Activated naive CD4-positive, alpha-beta T cell treated with anti-CD3 and anti-CD28 coated beads for 36 hours (primary cell): ENCODE measurements around the gene RAPSN. TPM values are rescaled to one million over a fixed set of nuclear protein-coding genes. Genes with fewer than 3 reads are reported as not detected.

Source experiments
- CTCF ChIA-PET: fragments of 350-600 bp; sonication (Branson Sonifier 250); formaldehyde crosslinking; loops from one replicate; lab custom pipeline; 2021; ENCODE audit warnings: antibody characterized with exemption; lab: Charles Lee
- DNase-seq: peaks from one replicate; pipeline ENCODE4 v3.0.0-alpha.2; 2020
- H3K27ac Mint-ChIP-seq: one replicate; pipeline ENCODE4 v1.8.0; 2021; ENCODE audit warnings: mild to moderate bottlenecking, mixed read lengths
- H3K27me3 Mint-ChIP-seq: one replicate; pipeline ENCODE4 v1.8.0; 2021; ENCODE audit warnings: low read depth, mixed read lengths
- H3K36me3 Mint-ChIP-seq: one replicate; pipeline ENCODE4 v1.8.0; 2021; ENCODE audit warnings: low read depth, mixed read lengths
- H3K4me1 Mint-ChIP-seq: one replicate; pipeline ENCODE4 v1.8.0; 2021; ENCODE audit warnings: low read depth, mixed read lengths
- H3K4me3 Mint-ChIP-seq: one replicate; pipeline ENCODE4 v1.8.0; 2021; ENCODE audit warnings: mild to moderate bottlenecking, moderate library complexity, mixed read lengths
- H3K9me3 Mint-ChIP-seq: one replicate; pipeline ENCODE4 v1.8.0; 2021; ENCODE audit warnings: mixed read lengths
- intact Hi-C: fragments of 100-400 bp; cut with micrococcal nuclease; formaldehyde crosslinking; loops from one replicate; pipeline ENCODE4 v1.15.1; 2023
- total RNA-seq, 2 experiments: library from RNA; stranded (reverse); gene quantifications; one replicate each; pipeline ENCODE4 v1.2.3, GENCODE V29; 2021

RAPSN gene
- total RNA-seq, 2 experiments from 2014 or later, result not detected

- Mint-ChIP-seq H3K27me3 (no peaks in the 10 kb centered on the region), H3K9me3 (no peaks in the 10 kb centered on the region), H3K4me3 (no peak overlapping the region), H3K27ac (no peak overlapping the region), H3K4me1 (peaks cover 25% of the 10 kb centered on the region), H3K36me3 (peaks cover 4% of the 10 kb centered on the region)
- no peak for DNase-seq
- CTCF ChIA-PET, result interaction anchor here (0.8 to 7.0 kb wide), 9 partner anchors 7 to 233 kb away, joined by 3 to 99 read pairs (median 5); partner anchors contain the start of gene PSMC3
- intact Hi-C loops, result no loop called here
Measured at GRCh38 chr11:47410370-47411264, 38.3 kb downstream of the RAPSN start.

- Mint-ChIP-seq H3K9me3 (no peaks in the 10 kb centered on the region), H3K4me1 (peaks cover 25% of the 10 kb centered on the region), H3K27me3 (no peaks in the 10 kb centered on the region), H3K4me3 (peak overlapping the region; percentile 92), H3K36me3 (peaks cover 4% of the 10 kb centered on the region), H3K27ac (peak overlapping the region; percentile 83)
- intact Hi-C loops, result loop anchor here (2.0 to 5.0 kb wide), 3 partner anchors 45 to 472 kb away; partner anchors contain the start of genes CSTPP1 and NUP160
- no peak for DNase-seq
- CTCF ChIA-PET, result interaction anchor here (0.5 to 7.0 kb wide), 7 partner anchors 15 to 232 kb away, joined by 3 to 99 read pairs (median 5); partner anchors contain the start of gene PSMC3
Measured at GRCh38 chr11:47409440-47410369, 39.2 kb downstream of the RAPSN start.

- Mint-ChIP-seq H3K9me3 (no peaks in the 10 kb centered on the region), H3K27ac (peak overlapping the region; percentile 83), H3K4me1 (peaks cover 25% of the 10 kb centered on the region), H3K4me3 (peak overlapping the region; percentile 92), H3K36me3 (no peaks in the 10 kb centered on the region), H3K27me3 (no peaks in the 10 kb centered on the region)
- CTCF ChIA-PET, result interaction anchor here (0.5 to 7.0 kb wide), 5 partner anchors 10 to 134 kb away, joined by 3 to 99 read pairs (median 3); no protein-coding TSS in a partner anchor
- intact Hi-C loops, result loop anchor here (1.0 to 5.0 kb wide), 12 partner anchors 15 to 472 kb away; partner anchors contain the start of genes ACP2, CSTPP1, FNBP4 and KBTBD4
- DNase-seq, result no peak
Measured at GRCh38 chr11:47408598-47409439, 40.1 kb downstream of the RAPSN start.

- DNase-seq, result peak; percentile 91
- intact Hi-C loops, result loop anchor here (1.0 to 5.0 kb wide), 12 partner anchors 14 to 471 kb away; partner anchors contain the start of genes ACP2, CSTPP1, FNBP4 and KBTBD4
- peak within 1 kb of the TSS; percentile 92 for H3K4me3 Mint-ChIP-seq
- H3K36me3 Mint-ChIP-seq, result no peaks in the 10 kb centered on the region
- peaks cover 25% of the 10 kb centered on the region for H3K4me1 Mint-ChIP-seq
- CTCF ChIA-PET, result interaction anchor here (0.9 to 7.0 kb wide), 4 partner anchors 9 to 36 kb away, joined by 3 to 99 read pairs (median 4); no protein-coding TSS in a partner anchor
- H3K27ac Mint-ChIP-seq, result peak within 1 kb of the TSS; percentile 92
- no peaks in the 10 kb centered on the region for H3K27me3 Mint-ChIP-seq
- no peaks in the 10 kb centered on the region for H3K9me3 Mint-ChIP-seq
Measured at GRCh38 chr11:47407746-47408590, 41.0 kb downstream of the RAPSN start, which contains the start of gene SLC39A13. TSS of gene SLC39A13 (plus strand) at chr11:47408590. CDS start at chr11:47410095, 1,505 bp downstream.

GRCh38 chr11:47406896-47407745 lies 41.8 kb downstream of the RAPSN start:
- Mint-ChIP-seq H3K36me3 (no peaks in the 10 kb centered on the region), H3K4me1 (peaks cover 25% of the 10 kb centered on the region), H3K4me3 (peak overlapping the region; percentile 91), H3K27ac (peak overlapping the region; percentile 92), H3K9me3 (no peaks in the 10 kb centered on the region), H3K27me3 (no peaks in the 10 kb centered on the region)
- DNase-seq, result no peak
- intact Hi-C loops, result loop anchor here (5.0 kb wide), 1 partner anchor 470 kb away; the partner anchor contains the start of gene CSTPP1
- CTCF ChIA-PET, result interaction anchor here (0.6 to 7.0 kb wide), 5 partner anchors 9 to 492 kb away, joined by 3 to 99 read pairs (median 4); no protein-coding TSS in a partner anchor

GRCh38 chr11:47403571-47403970 lies 45.4 kb downstream of the RAPSN start:
- Mint-ChIP-seq H3K9me3 (no peaks in the 10 kb centered on the region), H3K27me3 (no peaks in the 10 kb centered on the region), H3K36me3 (no peaks in the 10 kb centered on the region), H3K4me3 (no peak overlapping the region), H3K4me1 (peaks cover 20% of the 10 kb centered on the region), H3K27ac (no peak overlapping the region)
- DNase-seq, result no peak
- CTCF ChIA-PET, result interaction anchor here (0.6 to 3.0 kb wide), 3 partner anchors 8 to 30 kb away, joined by 4 to 19 read pairs (median 9); no protein-coding TSS in a partner anchor
- intact Hi-C loops, result no loop called here

- DNase-seq, result no peak
- H3K9me3 Mint-ChIP-seq, result no peaks in the 10 kb centered on the region
- H3K4me3 Mint-ChIP-seq, result no peak overlapping the region
- no peaks in the 10 kb centered on the region for H3K27me3 Mint-ChIP-seq
- H3K27ac Mint-ChIP-seq, result no peak overlapping the region
- peaks cover 24% of the 10 kb centered on the region for H3K4me1 Mint-ChIP-seq
- intact Hi-C loops, result no loop called here
- H3K36me3 Mint-ChIP-seq, result no peaks in the 10 kb centered on the region
- CTCF ChIA-PET, result interaction anchor here (1.4 to 3.0 kb wide), 2 partner anchors 9 to 29 kb away, joined by 9 to 19 read pairs; no protein-coding TSS in a partner anchor
Measured at GRCh38 chr11:47403135-47403534, 45.8 kb downstream of the RAPSN start.

GRCh38 chr11:47400768-47401279 lies 48.1 kb downstream of the RAPSN start:
- intact Hi-C loops, result no loop called here
- H3K27me3 Mint-ChIP-seq, result no peaks in the 10 kb centered on the region
- no peak for DNase-seq
- H3K27ac Mint-ChIP-seq, result peak overlapping the region; percentile 79
- CTCF ChIA-PET, result interaction anchor here (0.7 to 1.2 kb wide), 3 partner anchors 12 to 531 kb away, joined by 3 read pairs; no protein-coding TSS in a partner anchor
- no peaks in the 10 kb centered on the region for H3K9me3 Mint-ChIP-seq
- H3K36me3 Mint-ChIP-seq, result no peaks in the 10 kb centered on the region
- H3K4me1 Mint-ChIP-seq, result peaks cover 16% of the 10 kb centered on the region
- H3K4me3 Mint-ChIP-seq, result peak overlapping the region; percentile 74
